ENCODE measurements around the gene FALEC. TPM values are rescaled to one million over a fixed set of nuclear protein-coding genes. Genes with fewer than 3 reads are reported as not detected.
A peak's percentile ranks its signal among the peaks of the same experiment; 100 is the strongest.

The FALEC gene
- total and polyA plus RNA-seq, 9 of the 15 experiments (the other 6 are each of a cell fraction or from before 2014, with no cell fraction given): 0.15 to 1.8 (median 0.53) TPM; not detected in 5

DNA sequence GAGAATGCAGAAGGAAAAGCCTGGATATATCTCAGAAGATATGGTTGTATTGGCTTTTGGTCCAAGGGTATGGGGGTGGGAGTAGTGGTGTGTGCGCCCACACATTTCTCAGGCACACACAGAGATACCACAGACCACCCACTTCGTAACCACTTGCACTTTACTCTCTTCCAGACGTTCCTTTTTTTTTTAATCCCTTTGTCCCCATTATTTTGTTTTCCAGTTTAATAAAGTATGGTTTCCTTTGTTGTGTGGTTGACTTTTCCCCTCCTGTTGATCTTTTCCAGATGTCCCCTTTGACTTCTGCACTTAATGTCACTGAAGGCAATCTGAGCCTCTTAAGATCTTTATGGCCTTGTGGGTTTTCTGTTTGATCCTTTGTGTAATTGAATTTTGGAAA is 38.8 kb upstream of the FALEC start:
- Histone ChIP-seq H3K36me3 (ENCODE audit: control insufficient read depth, insufficient read depth, low read length) (peaks cover 20% of the 10 kb centered on the region; the same call in 2 of the 3 replicates), H3K4me2 (ENCODE audit: insufficient read depth, low read length) (no peak overlapping the region), H2AFZ (ENCODE audit: low read depth, low read length) (no peak overlapping the region), H3K9ac (ENCODE audit: insufficient read depth in 1 of 2, low read depth in 2 of 2, low read length in 2 of 2) (no peak overlapping the region), H3K27me3 (ENCODE audit: control insufficient read depth in 2 of 2, insufficient read depth in 2 of 2, low read length in 2 of 2) (no peaks in the 10 kb centered on the region), H3K4me3 (no peak overlapping the region), H4K20me1 (replicated peaks; ENCODE audit: control insufficient read depth, insufficient read depth, low read length) (no peaks in the 10 kb centered on the region), H3K27ac (ENCODE audit: extremely low read depth, low read depth, low read length) (no peak overlapping the region), H3K79me2 (ENCODE audit: control insufficient read depth, insufficient read depth, low read length) (no peaks in the 10 kb centered on the region), H3K9me3 (replicated peaks; ENCODE audit: control insufficient read depth, insufficient read depth, low read depth, low read length) (no peaks in the 10 kb centered on the region), H3K9me1 (ENCODE audit: control insufficient read depth, insufficient read depth, low read length) (no peaks in the 10 kb centered on the region), H3K4me1 (replicated peaks in 1 of 2; ENCODE audit: control insufficient read depth in 2 of 2, insufficient read depth in 2 of 2, low read length in 2 of 2) (peaks cover 4 to 24% of the 10 kb centered on the region in 2 experiments)
- in situ Hi-C loops (cut with MboI): no loop called here
- no TSS peak for BruUV-seq (replicated peaks)
- FAIRE-seq (no peak), DNase-seq (ENCODE audit: extremely low read depth in 1 of 4, low spot score in 3 of 4) (no peak), ATAC-seq (peak; percentile 7; the same call in 1 of the 3 replicates)
- 68% methylated on average over 3 of the region's 3 CpGs for WGBS (ENCODE audit: insufficient coverage, low coverage, missing lambda C conversion rate)
- ChIA-PET CTCF (ENCODE audit: low intra/inter-chr PET ratio) (no interaction called here), POLR2A (interaction anchor here (1.3 kb wide), 1 partner anchor 10 kb away, joined by 3 read pairs; the partner anchor contains the start of gene TARS2)
- intact Hi-C loops (cut with micrococcal nuclease): no loop called here
- TF ChIP-seq, protein P1, sequence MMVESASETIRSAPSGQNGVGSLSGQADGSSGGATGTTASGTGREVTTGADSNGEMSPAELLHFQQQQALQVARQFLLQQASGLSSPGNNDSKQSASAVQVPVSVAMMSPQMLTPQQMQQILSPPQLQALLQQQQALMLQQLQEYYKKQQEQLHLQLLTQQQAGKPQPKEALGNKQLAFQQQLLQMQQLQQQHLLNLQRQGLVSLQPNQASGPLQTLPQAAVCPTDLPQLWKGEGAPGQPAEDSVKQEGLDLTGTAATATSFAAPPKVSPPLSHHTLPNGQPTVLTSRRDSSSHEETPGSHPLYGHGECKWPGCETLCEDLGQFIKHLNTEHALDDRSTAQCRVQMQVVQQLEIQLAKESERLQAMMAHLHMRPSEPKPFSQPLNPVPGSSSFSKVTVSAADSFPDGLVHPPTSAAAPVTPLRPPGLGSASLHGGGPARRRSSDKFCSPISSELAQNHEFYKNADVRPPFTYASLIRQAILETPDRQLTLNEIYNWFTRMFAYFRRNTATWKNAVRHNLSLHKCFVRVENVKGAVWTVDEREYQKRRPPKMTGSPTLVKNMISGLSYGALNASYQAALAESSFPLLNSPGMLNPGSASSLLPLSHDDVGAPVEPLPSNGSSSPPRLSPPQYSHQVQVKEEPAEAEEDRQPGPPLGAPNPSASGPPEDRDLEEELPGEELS (CRISPR knock-in tag; IDR thresholded peaks at IDR 0.05; ENCODE audit: borderline replicate concordance): no peak
- TF ChIP-seq TRIM28 (IDR thresholded peaks at IDR 0.05): no peak
- no peak for TF ChIP-seq ILF3 (IDR thresholded peaks at IDR 0.05; ENCODE audit: borderline replicate concordance)
- TF ChIP-seq ESRRA (IDR thresholded peaks at IDR 0.05; ENCODE audit: borderline replicate concordance, low read depth): no peak
- TF ChIP-seq YBX1 (IDR thresholded peaks at IDR 0.05): no peak
- TF ChIP-seq BRD4 (IDR thresholded peaks at IDR 0.05): no peak
- peak; percentile 41; the same call in 1 of the 2 replicates for TF ChIP-seq EGR1 (conservative IDR thresholded peaks at IDR 0.05)
- TF ChIP-seq TAF15 (IDR thresholded peaks at IDR 0.05; ENCODE audit: low read depth, low read length): no peak
- no peak for TF ChIP-seq CSDE1 (IDR thresholded peaks at IDR 0.05)
- no peak for TF ChIP-seq RBM39 (optimal IDR thresholded peaks at IDR 0.05; ENCODE audit: low read depth, low read length)
- no peak for TF ChIP-seq POU5F1 (IDR thresholded peaks at IDR 0.05; ENCODE audit: borderline replicate concordance, low read depth, low read length, partially characterized antibody)
- no peak for TF ChIP-seq ELF4 (CRISPR knock-in tag; IDR thresholded peaks at IDR 0.05)
- TF ChIP-seq LCOR (CRISPR knock-in tag; IDR thresholded peaks at IDR 0.05): no peak
- TF ChIP-seq FOXJ3 (CRISPR knock-in tag; IDR thresholded peaks at IDR 0.05): no peak
- TF ChIP-seq, protein P2, sequence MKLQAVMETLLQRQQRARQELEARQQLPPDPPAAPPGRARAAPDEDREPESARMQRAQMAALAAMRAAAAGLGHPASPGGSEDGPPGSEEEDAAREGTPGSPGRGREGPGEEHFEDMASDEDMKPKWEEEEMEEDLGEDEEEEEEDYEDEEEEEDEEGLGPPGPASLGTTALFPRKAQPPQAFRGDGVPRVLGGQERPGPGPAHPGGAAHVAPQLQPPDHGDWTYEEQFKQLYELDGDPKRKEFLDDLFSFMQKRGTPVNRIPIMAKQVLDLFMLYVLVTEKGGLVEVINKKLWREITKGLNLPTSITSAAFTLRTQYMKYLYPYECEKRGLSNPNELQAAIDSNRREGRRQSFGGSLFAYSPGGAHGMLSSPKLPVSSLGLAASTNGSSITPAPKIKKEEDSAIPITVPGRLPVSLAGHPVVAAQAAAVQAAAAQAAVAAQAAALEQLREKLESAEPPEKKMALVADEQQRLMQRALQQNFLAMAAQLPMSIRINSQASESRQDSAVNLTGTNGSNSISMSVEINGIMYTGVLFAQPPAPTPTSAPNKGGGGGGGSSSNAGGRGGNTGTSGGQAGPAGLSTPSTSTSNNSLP (IDR thresholded peaks at IDR 0.05; ENCODE audit: borderline replicate concordance, low read depth, low read length): no peak
- TF ChIP-seq NELFE (IDR thresholded peaks at IDR 0.05; ENCODE audit: insufficient read depth, insufficient read length): no peak
- TF ChIP-seq, protein P3, sequence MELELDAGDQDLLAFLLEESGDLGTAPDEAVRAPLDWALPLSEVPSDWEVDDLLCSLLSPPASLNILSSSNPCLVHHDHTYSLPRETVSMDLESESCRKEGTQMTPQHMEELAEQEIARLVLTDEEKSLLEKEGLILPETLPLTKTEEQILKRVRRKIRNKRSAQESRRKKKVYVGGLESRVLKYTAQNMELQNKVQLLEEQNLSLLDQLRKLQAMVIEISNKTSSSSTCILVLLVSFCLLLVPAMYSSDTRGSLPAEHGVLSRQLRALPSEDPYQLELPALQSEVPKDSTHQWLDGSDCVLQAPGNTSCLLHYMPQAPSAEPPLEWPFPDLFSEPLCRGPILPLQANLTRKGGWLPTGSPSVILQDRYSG (tag; conservative IDR thresholded peaks at IDR 0.05; ENCODE audit: low read depth): no peak
- no peak for TF ChIP-seq SPI1 (IDR thresholded peaks at IDR 0.05; ENCODE audit: borderline replicate concordance, low read depth, low read length)
- no peak for TF ChIP-seq MCM5 (IDR thresholded peaks at IDR 0.05; ENCODE audit: low read depth)

Data from K562 (cell line).